Measurements from ENCODE around the gene RELN.

- TF ChIP-seq CTCF (IDR thresholded peaks at IDR 0.05), result no peak
- TF ChIP-seq POLR2AphosphoS5 (IDR thresholded peaks at IDR 0.05; ENCODE audit: low read depth, low read length), result no peak
- no peak for TF ChIP-seq SIN3A (IDR thresholded peaks at IDR 0.05; ENCODE audit: borderline replicate concordance, insufficient read depth, low read depth, low read length)
- TF ChIP-seq TCF7L2 (IDR thresholded peaks at IDR 0.05; ENCODE audit: low read depth, low read length), result no peak
- no peak for TF ChIP-seq REST (IDR thresholded peaks at IDR 0.05; ENCODE audit: insufficient read depth in 1 of 2, low read depth in 2 of 2, low read length in 1 of 2)
These were observed 193.7 kb downstream of the RELN start for GRCh38 chr7:103795787-103796186.

All from Panc1 (cell line).